Measurements from ENCODE around the gene POLH.
"Not testable (repeated sequence)": the region's sequence is repeated elsewhere in the genome, so short reads cannot be mapped to it uniquely, and the experiment has no call there.

POLH gene

DNA sequence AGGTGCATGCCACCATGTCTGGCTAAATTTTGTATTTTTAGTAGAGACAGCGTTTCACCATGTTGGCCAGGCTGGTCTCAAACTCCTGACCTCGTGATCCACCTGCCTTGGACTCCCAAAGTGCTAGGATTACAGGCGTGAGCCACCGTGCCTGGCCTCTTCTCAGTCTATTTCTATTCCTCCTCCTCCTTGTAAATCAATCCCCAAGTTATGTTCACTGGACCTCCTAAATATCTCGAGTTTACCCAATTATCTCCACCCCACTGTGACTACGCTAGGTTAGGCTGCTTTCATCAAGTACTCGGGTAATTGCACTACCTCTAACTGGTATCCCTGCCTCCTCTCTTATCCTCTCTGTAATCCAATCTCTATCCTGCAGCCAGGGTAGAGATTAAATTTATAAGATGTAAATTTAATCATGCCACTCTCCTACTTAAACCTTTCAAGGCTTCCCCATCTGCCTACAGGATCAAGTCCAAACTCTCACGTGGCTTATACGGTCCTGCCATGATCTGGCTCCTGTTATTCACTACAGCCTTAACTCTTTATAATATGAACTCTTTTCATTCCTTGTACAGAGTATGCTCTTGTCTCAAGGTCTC lies 58.8 kb downstream of the POLH start:
- no peak for DNase-seq

DNA sequence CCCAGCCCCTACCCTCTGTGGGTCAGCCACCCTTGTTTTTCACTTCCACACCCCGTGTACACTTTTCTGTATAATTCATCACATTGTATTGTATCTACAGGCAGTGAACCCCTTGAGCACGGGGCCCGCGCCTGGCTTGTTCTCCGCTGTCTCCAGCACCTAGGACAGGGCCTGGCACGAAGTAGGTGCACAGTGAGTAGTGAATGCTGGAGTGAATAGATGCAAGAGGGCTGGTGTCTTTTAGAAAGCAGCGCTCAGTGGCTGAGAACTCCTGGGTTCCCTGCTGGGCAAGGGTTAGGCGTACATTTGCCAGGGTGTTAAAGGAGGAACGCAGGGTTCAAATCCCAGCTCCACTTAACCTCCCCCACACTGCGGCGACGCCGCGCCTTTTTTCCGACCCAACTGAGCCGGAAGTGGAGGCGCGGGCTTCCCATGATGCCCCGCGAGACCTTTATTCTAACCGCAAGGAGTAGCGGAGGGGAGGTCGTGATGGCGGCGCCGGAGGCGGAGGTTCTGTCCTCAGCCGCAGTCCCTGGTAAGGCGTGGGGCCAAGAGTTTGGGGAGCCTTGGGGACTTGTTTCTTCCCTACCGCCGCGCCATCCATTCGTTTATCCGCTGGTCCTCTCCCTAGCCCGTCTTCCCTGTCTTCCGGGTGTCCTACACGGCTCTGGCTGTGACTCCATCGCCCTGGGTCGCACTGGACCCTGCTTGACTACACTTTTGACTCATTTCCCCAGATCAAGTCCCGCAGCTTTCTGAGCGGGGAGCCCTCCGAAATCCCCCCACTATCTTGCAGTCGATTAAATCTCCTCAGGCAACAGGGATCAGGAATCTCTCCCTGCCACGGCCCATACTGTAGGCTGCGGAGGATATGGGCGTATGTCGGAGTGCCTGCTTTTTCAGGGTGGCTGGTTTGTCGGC lies 59.7 kb downstream of the POLH start, which contains the start of gene MAD2L1BP:
TSS of gene MAD2L1BP (plus strand) at position 454 of the 921 bp plus-strand sequence. CDS start at position 490, 36 bp downstream.
- DNase-seq: peak; percentile 75

DNA sequence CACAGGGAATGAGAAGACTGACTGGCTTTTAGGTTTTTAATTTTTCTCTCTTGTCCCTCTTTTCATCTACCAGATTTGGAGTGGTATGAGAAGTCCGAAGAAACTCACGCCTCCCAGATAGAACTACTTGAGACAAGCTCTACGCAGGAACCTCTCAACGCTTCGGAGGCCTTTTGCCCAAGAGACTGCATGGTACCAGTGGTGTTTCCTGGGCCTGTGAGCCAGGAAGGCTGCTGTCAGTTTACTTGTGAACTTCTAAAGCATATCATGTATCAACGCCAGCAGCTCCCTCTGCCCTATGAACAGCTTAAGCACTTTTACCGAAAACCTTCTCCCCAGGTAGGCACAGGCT lies 60.3 kb downstream of the POLH start:
- no peak for DNase-seq

DNA sequence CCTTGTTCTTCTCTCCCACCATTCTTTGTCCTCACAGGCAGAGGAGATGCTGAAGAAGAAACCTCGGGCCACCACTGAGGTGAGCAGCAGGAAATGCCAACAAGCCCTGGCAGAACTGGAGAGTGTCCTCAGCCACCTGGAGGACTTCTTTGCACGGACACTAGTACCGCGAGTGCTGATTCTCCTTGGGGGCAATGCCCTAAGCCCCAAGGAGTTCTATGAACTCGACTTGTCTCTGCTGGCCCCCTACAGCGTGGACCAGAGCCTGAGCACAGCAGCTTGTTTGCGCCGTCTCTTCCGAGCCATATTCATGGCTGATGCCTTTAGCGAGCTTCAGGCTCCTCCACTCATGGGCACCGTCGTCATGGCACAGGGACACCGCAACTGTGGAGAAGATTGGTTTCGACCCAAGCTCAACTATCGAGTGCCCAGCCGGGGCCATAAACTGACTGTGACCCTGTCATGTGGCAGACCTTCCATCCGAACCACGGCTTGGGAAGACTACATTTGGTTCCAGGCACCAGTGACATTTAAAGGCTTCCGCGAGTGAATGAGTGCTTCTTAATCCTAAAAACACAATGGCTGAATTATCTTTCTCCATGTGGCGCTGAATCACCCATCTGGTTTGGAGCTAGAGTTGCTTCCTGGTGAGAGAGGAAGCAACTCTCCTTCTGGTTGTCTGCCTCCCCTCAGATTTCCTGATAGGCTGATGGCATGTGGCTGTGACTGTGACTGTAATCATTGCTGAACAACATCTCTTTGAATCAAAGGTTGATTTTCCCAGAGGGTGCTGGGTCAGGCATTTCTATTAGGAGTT lies 64.2 kb downstream of the POLH start:
- peak; percentile 30 for DNase-seq

DNA sequence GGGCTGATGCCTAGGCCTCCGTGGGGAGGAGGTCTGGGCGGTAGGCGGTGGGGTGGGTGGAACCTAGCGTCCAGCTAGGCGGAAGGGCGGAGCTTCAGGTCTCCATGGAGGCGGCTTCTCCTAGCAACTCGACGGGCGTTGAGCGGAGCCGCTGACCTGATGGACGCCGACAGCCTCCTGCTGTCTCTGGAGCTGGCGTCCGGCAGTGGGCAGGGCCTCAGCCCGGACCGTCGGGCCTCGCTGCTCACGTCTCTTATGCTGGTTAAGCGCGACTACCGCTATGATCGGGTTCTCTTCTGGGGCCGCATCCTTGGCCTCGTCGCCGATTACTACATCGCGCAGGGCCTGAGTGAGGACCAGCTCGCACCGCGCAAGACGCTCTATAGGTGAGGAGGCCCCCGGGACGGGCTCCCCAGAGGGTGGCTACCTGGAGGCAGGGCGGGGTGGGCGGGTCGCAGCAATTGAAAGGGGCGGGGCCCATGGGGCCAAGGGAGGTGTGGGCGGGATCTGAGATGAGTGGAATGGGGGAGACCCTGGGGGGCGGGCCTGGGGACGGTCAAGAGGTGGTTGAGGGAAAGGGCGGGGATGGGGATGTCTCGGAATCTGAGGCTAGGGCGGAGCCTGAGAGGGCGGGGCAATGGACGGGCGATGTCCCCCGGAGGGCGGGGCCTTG lies 69.1 kb downstream of the POLH start, which contains the start of gene RSPH9:
TSS of gene RSPH9 (plus strand) at position 97 of the 673 bp plus-strand sequence. CDS start at position 160, 63 bp downstream.
- DNase-seq: peak; percentile 50

DNA sequence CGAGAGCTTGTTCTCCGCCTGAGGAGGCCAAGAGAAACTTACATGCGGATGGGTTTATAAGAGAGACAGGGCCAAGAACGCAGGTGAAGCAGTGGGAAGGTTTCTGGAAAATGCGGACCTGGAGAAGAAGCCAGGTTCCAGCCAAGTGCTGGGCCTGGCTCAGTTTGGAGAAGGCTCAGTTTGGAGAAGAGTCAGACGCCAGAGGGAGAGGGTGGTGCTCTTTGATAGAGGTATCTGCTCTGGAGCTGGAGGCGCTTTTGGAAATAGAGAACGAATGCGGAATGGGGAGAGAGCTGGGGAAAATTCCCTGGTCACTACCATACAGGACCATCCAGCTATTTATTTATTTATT lies 69.6 kb downstream of the POLH start:
- no peak for DNase-seq

DNA sequence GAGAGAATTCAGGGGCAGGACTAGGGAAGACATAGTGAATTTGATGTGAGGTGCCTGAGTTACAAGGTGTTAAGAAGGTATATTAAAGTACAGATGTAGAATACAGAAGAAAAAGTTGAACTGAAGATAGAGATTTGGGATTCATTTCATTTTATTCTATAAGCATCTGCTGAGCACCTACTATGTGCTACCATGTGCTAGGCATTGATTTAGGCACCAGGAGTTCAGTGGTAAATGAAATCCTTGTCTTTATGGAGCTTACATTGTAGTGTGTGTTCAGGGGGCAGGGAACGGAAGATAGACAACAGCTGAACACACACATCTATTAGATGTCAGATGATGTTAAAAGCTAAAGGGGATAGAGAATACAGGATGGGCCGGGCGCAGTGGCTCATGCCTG lies 71.6 kb downstream of the POLH start:
- no peak for DNase-seq

DNA sequence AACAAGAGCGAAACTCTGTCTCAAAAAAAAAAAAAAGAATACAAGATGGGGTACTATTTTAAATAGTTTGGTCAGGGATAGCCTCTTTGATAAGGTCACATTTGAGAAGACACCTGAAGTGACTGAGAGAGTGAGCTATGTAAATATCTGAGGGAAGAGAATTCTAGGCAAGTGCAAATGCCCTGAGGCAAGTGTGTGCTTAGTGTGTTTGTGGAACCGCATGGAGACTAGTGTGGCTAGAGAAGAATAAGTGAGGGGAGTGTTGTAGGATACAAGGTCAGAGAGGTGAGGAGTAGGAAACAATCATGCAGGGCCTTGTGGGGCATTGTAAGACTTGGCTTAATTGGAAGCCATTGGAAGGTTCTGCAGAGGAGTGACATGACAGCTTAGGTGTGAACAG lies 72.3 kb downstream of the POLH start:
- DNase-seq: no peak

DNA sequence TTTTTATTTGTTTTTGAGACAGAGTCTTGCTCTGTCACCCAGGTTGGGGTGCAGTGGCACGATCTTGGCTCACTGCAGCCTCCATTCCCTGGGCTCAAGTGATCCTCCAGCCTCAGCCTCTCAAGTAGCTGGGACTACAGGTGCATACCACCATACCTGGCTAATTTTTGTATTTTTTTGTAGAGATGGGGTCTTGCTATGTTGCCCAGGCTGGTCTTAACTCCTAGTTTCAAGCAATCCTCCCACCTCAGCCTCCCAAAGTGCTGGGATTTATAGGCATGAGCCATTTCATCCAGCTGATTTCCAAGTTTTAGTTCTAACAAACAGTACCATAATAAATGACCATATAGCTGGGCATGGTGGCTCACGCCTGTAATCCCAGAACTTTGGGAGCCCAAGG lies 76.8 kb downstream of the POLH start:
- DNase-seq: not testable (repeated sequence)

DNA sequence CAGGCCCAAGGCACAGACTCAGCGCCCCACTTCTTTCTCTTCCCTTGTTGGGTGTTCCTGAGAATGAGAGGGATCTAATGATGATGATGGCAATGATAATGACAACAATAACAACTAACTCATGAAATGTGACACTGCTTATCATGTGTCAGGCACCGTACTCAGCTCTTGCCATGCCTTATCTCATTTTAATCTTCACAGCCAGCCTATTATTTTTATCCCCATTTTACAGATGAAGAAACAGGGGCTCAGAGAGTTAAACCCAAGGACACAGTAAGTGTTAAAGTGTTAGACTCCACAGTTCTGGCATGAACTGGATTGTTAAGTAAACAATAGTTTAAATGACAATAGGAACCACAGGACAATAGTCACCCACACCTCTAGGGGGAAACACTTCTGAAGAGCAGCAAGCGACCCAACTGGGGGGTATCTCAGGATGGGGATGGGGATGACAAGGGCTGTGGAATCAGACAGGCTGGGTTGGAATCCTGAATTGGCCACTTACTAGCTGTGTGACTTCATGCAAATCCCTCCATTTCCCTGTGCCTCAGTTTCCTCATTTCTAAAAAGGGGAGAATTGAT lies 81.3 kb downstream of the POLH start:
- no peak for DNase-seq

DNA sequence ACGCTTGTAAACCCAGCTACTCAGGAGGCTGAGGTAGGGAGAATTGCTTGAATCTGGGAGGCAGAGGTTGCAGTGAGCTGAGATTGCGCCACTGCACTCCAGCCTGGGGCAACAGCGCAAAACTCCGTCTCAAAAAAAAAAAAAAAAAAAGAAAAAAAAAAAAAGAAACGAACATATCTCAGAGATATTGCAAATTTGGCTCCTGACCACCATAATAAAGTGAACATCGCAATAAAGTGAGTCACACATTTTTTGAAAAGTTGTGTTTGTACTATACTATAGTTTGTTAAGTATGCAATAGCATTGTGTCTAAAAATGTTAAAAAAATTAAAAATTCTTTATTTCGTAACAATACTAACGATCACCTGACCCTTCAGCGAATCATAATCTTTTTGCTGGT lies 82.2 kb downstream of the POLH start:
- no peak for DNase-seq

DNA sequence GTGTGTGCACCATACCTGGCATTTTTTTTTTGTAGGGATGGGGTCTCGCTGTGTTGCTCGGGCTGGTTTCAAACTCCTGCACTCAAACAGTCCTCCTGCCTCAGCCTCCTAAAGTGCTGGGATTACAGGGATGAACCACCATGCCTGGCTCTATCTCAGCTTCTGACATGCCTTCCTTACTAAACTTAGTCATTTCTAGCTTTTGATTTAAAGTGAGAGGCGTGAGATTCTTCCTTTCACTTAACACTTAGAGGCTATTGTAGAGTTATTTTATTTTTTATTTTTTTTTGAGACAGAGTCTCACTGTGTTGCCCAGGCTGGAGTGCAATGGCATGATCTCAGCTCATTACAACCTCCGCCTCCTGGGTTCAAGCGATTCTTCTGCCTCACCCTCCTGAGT lies 87.0 kb downstream of the POLH start:
- DNase-seq: not testable (repeated sequence)

Measured in fibroblast of skin of right quadriceps (primary cell).